HepG2 (cell line): ENCODE data around the gene NR2F6. TPM values are rescaled to one million over a fixed set of nuclear protein-coding genes. Genes with fewer than 3 reads are reported as not detected.
A peak's percentile ranks its signal among the peaks of the same experiment; 100 is the strongest.

Experiments
- EED ChIP-seq: sonication (generic); formaldehyde crosslinking; IDR thresholded peaks from 2 replicates; pipeline ENCODE4 v1.5.0; 2020; ENCODE audit warnings: mild to moderate bottlenecking, missing genetic modification reagents
- ELF3 ChIP-seq: IDR thresholded peaks from 2 replicates; pipeline ENCODE4 v1.6.1; 2016; ENCODE audit warnings: missing genetic modification reagents, missing compliant biosample characterization
- ESRRA ChIP-seq: sonication (generic); formaldehyde crosslinking; IDR thresholded peaks from 2 replicates; pipeline ENCODE4 v1.5.1; 2020; ENCODE audit warnings: mild to moderate bottlenecking, low read depth, missing genetic modification reagents
- NR2F6 ChIP-seq, 2 experiments: IDR thresholded peaks; 2 replicates each; pipeline ENCODE4 v1.6.1; 2016; ENCODE audit warnings: antibody characterized with exemption in 1 of 2, mild to moderate bottlenecking in 1 of 2
- SOX6 ChIP-seq, 2 experiments: fragments of 450-650 bp in 1 of 2; sonication (generic) in 1 of 2; formaldehyde crosslinking in 1 of 2; IDR thresholded peaks; 2 replicates each; pipeline versions ENCODE4 v1.4.0 to v1.6.1; 2017 to 2020; ENCODE audit warnings: antibody characterized with exemption in 1 of 2, mild to moderate bottlenecking in 1 of 2, missing genetic modification reagents in 1 of 2
- ZFP90 ChIP-seq: sonication (generic); formaldehyde crosslinking; IDR thresholded peaks from 2 replicates; pipeline ENCODE4 v1.8.0; 2022; ENCODE audit warnings: missing genetic modification reagents, mild to moderate bottlenecking, inconsistent platforms, borderline replicate concordance
- ZMYM4 ChIP-seq: sonication (generic); formaldehyde crosslinking; IDR thresholded peaks from 2 replicates; pipeline ENCODE4 v1.8.1; 2023; ENCODE audit warnings: mild to moderate bottlenecking, missing genetic modification reagents
- ZNF430 ChIP-seq: sonication (generic); formaldehyde crosslinking; IDR thresholded peaks from 2 replicates; pipeline ENCODE4 v1.9.0; 2021; ENCODE audit warnings: mild to moderate bottlenecking, missing genetic modification reagents
- ZNF614 ChIP-seq: IDR thresholded peaks from 2 replicates; pipeline ENCODE4 v1.6.1; 2018; ENCODE audit warnings: missing biosample characterization, missing genetic modification reagents, inconsistent platforms, borderline replicate concordance
- polyA plus RNA-seq, 8 experiments: library from polyadenylated mRNA; depleted of rRNA in 3 of 8; stranded (reverse) in 7 of 8; unstranded in 1 of 8; fragments of >200 nt; fragmentation: Illumina TruSeq in 4 of 8; extraction: Trizol in 4 of 8; gene quantifications; 2 replicates each; pipeline versions ENCODE4 v1.2.1 to v1.2.3, GENCODE V29; 2011 to 2016; ENCODE audit warnings: low read depth in 4 of 8, missing spikeins in 1 of 8, mixed read lengths in 1 of 8; ENCODE audit not compliant: insufficient read depth in 1 of 8
- total RNA-seq, 5 experiments: library from RNA; depleted of rRNA; stranded (reverse); fragments of >200 nt; fragmentation: Illumina TruSeq; extraction: Trizol; gene quantifications; 2 replicates each; pipeline ENCODE4 v1.2.3, GENCODE V29; 2016; ENCODE audit warnings: low read depth in 1 of 5
- TF ChIP-seq, protein P1 (sequence below): sonication (generic); formaldehyde crosslinking; IDR thresholded peaks from 2 replicates; pipeline ENCODE4 v1.4.0; 2020; ENCODE audit warnings: missing genetic modification reagents
- TF ChIP-seq, protein P2 (sequence below): IDR thresholded peaks from 2 replicates; pipeline ENCODE4 v1.6.1; 2018; ENCODE audit warnings: missing genetic modification reagents, mild to moderate bottlenecking, missing compliant biosample characterization
- TF ChIP-seq, protein P3 (sequence below): sonication (generic); formaldehyde crosslinking; IDR thresholded peaks from 2 replicates; pipeline ENCODE4 v1.4.0; 2020; ENCODE audit warnings: missing genetic modification reagents, low read depth, mild to moderate bottlenecking, borderline replicate concordance
- TF ChIP-seq, protein P4 (sequence below): sonication (generic); formaldehyde crosslinking; IDR thresholded peaks from 2 replicates; pipeline ENCODE4 v1.4.0; 2020; ENCODE audit warnings: low read depth, missing genetic modification reagents
- TF ChIP-seq, protein P5 (sequence below): sonication (generic); formaldehyde crosslinking; IDR thresholded peaks from 2 replicates; pipeline ENCODE4 v1.4.0; 2020; ENCODE audit warnings: mild to moderate bottlenecking, low read depth, missing genetic modification reagents

Gene NR2F6
- total and polyA plus RNA-seq, 2 of the 13 experiments (the other 11 are each of a cell fraction or from before 2014, with no cell fraction given): 30.9 to 72.4 TPM

DNA sequence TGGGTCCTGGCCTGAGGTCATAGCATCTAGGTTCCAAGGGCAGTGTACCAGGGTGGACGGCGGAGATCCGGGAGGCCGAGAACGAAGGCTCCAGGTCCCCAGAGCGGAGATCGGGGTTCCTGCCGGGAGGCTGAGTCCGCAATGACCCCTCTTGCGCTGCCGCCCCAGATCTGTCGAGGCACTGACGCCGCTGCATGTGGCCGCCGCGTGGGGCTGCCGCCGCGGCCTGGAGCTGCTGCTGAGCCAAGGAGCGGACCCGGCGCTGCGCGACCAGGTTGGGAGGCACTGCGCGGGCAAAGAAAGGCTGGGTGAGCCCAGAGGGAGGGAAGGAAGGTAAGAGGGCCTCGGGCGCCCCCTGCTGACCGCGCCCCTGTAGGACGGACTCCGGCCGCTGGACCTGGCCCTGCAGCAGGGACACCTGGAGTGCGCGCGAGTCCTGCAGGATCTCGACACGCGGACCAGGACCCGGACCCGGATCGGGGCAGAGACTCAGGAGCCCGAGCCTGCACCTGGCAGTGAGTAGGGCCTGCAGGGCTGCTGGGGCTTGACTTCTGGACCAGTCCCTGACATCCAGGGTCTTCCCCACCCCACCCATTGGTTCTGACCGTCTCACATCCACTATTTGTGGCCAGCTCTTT is 36.9 kb upstream of the NR2F6 start (continued):
- 0 out of 2 replicates have a peak, but pooled peaks have one; percentile 40 for TF ChIP-seq ZMYM4
- no peak for TF ChIP-seq ZFP90 (CRISPR knock-in tag)
- peak; percentile 49; the same call in 1 of the 2 replicates for TF ChIP-seq ZNF430 (CRISPR knock-in tag)
- TF ChIP-seq, protein P1, sequence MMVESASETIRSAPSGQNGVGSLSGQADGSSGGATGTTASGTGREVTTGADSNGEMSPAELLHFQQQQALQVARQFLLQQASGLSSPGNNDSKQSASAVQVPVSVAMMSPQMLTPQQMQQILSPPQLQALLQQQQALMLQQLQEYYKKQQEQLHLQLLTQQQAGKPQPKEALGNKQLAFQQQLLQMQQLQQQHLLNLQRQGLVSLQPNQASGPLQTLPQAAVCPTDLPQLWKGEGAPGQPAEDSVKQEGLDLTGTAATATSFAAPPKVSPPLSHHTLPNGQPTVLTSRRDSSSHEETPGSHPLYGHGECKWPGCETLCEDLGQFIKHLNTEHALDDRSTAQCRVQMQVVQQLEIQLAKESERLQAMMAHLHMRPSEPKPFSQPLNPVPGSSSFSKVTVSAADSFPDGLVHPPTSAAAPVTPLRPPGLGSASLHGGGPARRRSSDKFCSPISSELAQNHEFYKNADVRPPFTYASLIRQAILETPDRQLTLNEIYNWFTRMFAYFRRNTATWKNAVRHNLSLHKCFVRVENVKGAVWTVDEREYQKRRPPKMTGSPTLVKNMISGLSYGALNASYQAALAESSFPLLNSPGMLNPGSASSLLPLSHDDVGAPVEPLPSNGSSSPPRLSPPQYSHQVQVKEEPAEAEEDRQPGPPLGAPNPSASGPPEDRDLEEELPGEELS (CRISPR knock-in tag): 0 out of 2 replicates have a peak, but pooled peaks have one; percentile 13
- TF ChIP-seq, protein P2, sequence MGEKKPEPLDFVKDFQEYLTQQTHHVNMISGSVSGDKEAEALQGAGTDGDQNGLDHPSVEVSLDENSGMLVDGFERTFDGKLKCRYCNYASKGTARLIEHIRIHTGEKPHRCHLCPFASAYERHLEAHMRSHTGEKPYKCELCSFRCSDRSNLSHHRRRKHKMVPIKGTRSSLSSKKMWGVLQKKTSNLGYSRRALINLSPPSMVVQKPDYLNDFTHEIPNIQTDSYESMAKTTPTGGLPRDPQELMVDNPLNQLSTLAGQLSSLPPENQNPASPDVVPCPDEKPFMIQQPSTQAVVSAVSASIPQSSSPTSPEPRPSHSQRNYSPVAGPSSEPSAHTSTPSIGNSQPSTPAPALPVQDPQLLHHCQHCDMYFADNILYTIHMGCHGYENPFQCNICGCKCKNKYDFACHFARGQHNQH: peak; percentile 58; the same call in 1 of the 2 replicates
- TF ChIP-seq, protein P3, sequence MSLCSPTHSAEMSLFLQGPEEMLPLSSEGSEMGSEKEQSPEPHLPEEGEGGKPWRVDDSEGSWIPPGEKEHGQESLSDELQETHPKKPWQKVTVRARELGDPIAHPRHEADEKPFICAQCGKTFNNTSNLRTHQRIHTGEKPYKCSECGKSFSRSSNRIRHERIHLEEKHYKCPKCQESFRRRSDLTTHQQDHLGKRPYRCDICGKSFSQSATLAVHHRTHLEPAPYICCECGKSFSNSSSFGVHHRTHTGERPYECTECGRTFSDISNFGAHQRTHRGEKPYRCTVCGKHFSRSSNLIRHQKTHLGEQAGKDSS (CRISPR knock-in tag): peak; percentile 53; the same call in 1 of the 2 replicates
- no peak for TF ChIP-seq SOX6 (IDR thresholded peaks at IDR 0.05)
- TF ChIP-seq SOX6 (CRISPR knock-in tag; IDR thresholded peaks at IDR 0.05): peak; percentile 46; the same call in 1 of the 2 replicates
- TF ChIP-seq NR2F6 (IDR thresholded peaks at IDR 0.05): no peak
- TF ChIP-seq NR2F6 (CRISPR knock-in tag; IDR thresholded peaks at IDR 0.05): peak; percentile 40; the same call in 1 of the 2 replicates
- 0 out of 2 replicates have a peak, but pooled peaks have one; percentile 27 for TF ChIP-seq ZNF614 (CRISPR knock-in tag)
- TF ChIP-seq EED (CRISPR knock-in tag): no peak
- TF ChIP-seq, protein P4, sequence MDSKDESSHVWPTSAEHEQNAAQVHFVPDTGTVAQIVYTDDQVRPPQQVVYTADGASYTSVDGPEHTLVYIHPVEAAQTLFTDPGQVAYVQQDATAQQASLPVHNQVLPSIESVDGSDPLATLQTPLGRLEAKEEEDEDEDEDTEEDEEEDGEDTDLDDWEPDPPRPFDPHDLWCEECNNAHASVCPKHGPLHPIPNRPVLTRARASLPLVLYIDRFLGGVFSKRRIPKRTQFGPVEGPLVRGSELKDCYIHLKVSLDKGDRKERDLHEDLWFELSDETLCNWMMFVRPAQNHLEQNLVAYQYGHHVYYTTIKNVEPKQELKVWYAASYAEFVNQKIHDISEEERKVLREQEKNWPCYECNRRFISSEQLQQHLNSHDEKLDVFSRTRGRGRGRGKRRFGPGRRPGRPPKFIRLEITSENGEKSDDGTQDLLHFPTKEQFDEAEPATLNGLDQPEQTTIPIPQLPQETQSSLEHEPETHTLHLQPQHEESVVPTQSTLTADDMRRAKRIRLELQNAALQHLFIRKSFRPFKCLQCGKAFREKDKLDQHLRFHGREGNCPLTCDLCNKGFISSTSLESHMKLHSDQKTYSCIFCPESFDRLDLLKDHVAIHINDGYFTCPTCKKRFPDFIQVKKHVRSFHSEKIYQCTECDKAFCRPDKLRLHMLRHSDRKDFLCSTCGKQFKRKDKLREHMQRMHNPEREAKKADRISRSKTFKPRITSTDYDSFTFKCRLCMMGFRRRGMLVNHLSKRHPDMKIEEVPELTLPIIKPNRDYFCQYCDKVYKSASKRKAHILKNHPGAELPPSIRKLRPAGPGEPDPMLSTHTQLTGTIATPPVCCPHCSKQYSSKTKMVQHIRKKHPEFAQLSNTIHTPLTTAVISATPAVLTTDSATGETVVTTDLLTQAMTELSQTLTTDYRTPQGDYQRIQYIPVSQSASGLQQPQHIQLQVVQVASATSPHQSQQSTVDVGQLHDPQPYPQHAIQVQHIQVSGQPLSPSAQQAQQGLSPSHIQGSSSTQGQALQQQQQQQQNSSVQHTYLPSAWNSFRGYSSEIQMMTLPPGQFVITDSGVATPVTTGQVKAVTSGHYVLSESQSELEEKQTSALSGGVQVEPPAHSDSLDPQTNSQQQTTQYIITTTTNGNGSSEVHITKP (CRISPR knock-in tag): 0 out of 2 replicates have a peak, but pooled peaks have one; percentile 21
- TF ChIP-seq, protein P5, sequence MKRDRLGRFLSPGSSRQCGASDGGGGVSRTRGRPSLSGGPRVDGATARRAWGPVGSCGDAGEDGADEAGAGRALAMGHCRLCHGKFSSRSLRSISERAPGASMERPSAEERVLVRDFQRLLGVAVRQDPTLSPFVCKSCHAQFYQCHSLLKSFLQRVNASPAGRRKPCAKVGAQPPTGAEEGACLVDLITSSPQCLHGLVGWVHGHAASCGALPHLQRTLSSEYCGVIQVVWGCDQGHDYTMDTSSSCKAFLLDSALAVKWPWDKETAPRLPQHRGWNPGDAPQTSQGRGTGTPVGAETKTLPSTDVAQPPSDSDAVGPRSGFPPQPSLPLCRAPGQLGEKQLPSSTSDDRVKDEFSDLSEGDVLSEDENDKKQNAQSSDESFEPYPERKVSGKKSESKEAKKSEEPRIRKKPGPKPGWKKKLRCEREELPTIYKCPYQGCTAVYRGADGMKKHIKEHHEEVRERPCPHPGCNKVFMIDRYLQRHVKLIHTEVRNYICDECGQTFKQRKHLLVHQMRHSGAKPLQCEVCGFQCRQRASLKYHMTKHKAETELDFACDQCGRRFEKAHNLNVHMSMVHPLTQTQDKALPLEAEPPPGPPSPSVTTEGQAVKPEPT (CRISPR knock-in tag): peak; percentile 59; the same call in 1 of the 2 replicates
- peak; percentile 49; the same call in 1 of the 2 replicates for TF ChIP-seq ELF3 (CRISPR knock-in tag)
- 0 out of 2 replicates have a peak, but pooled peaks have one; percentile 38 for TF ChIP-seq ESRRA (CRISPR knock-in tag)
